ENCODE results near the gene NR6A1. TPM values are rescaled to one million over a fixed set of nuclear protein-coding genes. Genes with fewer than 3 reads are reported as not detected.

Gene NR6A1
- total RNA-seq, 1 donor from 2014 or later, result 0.92 TPM

DNA sequence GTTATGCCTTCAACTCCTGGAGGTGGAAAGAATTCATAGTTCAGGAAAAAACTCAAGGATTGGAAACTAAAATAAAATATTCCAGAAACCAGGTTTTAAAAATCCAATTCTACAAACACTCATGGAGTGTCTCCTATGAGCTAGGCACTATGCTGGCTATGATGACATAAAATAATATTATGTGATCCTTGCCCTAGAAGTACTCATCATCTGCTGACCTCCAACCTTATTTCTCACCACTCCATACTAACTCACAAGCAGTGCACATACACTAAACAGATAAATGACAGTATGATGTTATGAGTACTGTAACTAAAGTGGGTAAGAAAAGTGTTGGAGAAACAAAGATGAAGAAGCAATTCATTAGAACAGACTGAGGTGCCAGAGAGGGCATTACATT, 170.7 kb downstream of the NR6A1 start:
- TF ChIP-seq, protein P1, sequence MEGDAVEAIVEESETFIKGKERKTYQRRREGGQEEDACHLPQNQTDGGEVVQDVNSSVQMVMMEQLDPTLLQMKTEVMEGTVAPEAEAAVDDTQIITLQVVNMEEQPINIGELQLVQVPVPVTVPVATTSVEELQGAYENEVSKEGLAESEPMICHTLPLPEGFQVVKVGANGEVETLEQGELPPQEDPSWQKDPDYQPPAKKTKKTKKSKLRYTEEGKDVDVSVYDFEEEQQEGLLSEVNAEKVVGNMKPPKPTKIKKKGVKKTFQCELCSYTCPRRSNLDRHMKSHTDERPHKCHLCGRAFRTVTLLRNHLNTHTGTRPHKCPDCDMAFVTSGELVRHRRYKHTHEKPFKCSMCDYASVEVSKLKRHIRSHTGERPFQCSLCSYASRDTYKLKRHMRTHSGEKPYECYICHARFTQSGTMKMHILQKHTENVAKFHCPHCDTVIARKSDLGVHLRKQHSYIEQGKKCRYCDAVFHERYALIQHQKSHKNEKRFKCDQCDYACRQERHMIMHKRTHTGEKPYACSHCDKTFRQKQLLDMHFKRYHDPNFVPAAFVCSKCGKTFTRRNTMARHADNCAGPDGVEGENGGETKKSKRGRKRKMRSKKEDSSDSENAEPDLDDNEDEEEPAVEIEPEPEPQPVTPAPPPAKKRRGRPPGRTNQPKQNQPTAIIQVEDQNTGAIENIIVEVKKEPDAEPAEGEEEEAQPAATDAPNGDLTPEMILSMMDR (IDR thresholded peaks at IDR 0.05; ENCODE audit: insufficient read depth, low read length, poor library complexity, severe bottlenecking), result no peak
- DNase-seq (ENCODE audit: low read depth), result no peak
- no peaks in the 10 kb centered on the region for H3K27me3 ChIP-seq (ENCODE audit: control insufficient read depth, insufficient read depth, low read length)
- no peak overlapping the region for H3K4me3 ChIP-seq (ENCODE audit: low read depth, low read length)
- no peaks in the 10 kb centered on the region for H3K36me3 ChIP-seq (ENCODE audit: control insufficient read depth, insufficient read depth, low read length)

DNA sequence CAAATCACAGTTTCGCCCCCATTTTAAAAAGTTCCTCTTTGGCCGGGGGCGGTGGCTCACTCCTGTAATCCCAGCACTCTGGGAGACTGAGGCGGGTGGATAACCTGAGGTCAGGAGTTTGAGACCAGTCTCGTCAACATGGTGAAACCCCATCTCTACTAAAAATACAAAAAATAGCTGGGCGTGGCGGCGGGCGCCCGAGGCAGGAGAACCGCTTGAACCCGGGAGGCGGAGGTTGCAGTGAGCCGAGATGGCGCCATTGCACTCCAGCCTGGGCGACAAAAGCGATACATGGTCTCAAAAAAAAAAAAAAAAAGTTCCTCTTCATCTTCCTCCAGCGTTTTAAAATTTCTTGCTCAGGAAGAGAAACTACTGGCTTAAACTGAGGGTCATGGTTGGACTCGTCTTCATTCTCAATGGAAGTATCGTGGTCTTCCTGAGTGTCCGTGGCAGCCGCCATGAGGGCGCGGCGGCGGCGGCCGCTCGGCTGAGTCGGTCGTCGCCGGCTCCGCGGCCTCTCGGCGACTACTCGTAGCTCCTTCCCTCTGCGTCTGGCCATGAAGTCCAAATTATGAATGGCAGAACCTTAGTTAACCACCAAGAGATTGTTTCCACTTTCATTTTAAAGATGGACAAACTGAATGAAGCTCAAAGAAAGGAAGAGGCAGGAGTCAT, 171.9 kb downstream of the NR6A1 start:
- H3K4me3 ChIP-seq (ENCODE audit: low read depth, low read length), result no peak overlapping the region
- DNase-seq (ENCODE audit: low read depth), result no peak
- TF ChIP-seq, protein P1 (IDR thresholded peaks at IDR 0.05; ENCODE audit: insufficient read depth, low read length, poor library complexity, severe bottlenecking), result no peak
- no peaks in the 10 kb centered on the region for H3K36me3 ChIP-seq (ENCODE audit: control insufficient read depth, insufficient read depth, low read length)
- no peaks in the 10 kb centered on the region for H3K27me3 ChIP-seq (ENCODE audit: control insufficient read depth, insufficient read depth, low read length)

DNA sequence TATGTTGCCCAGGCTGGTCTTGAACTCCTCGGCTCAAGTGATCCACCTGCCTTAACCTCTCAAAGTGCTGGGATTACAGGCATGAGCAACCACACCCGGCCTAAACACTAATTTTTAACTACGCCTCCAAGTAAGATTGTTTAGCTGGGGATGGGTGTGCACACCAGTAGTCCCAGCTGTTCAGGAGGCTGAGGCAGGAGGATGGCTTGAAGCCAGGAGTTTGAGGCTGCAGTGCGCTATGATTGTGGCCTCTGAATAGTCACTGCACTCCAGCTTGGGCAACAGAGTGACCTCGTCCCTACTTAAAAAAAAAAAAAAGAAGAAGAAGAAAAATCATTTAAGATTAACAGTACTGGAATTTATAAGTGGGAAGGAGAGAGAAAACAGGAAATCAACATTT, 173.1 kb downstream of the NR6A1 start:
- Histone ChIP-seq H3K27me3 (ENCODE audit: control insufficient read depth, insufficient read depth, low read length) (no peaks in the 10 kb centered on the region), H3K36me3 (ENCODE audit: control insufficient read depth, insufficient read depth, low read length) (no peaks in the 10 kb centered on the region), H3K4me3 (ENCODE audit: low read depth, low read length) (no peak overlapping the region)
- TF ChIP-seq, protein P1 (IDR thresholded peaks at IDR 0.05; ENCODE audit: insufficient read depth, low read length, poor library complexity, severe bottlenecking), result no peak
- no peak for DNase-seq (ENCODE audit: low read depth)

DNA sequence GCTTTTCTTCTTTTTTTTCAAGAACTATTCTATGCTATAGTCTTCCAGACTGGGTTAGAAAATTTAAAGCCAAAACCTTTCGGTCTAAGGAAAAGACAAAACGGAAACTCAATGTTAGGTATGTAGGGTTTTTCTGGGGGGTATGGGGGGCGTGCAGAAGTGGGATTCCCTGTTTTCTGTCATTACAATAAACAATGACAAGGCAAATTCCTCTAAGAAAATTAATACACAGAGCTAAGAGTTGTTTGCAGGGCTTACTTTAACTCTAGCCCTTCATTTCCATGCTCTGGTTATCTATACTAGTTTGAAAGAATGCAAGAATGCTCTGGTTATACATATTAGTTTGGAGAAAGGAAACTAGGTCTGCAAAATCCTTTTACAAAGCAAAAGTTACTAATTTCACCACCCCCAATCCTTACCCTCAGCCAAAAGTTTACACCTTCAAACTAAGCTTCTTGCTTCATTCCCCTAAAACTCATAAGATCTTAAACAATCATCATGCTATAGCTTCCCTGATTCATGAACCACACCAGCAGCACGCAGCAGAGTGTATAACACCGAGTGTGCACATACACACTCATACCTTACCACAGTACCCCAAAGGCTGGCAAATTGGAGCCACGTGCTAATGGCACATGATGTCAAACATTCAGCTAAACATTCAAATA, 174.8 kb downstream of the NR6A1 start:
- H3K4me3 ChIP-seq (ENCODE audit: low read depth, low read length), result no peak overlapping the region
- no peaks in the 10 kb centered on the region for H3K36me3 ChIP-seq (ENCODE audit: control insufficient read depth, insufficient read depth, low read length)
- DNase-seq (ENCODE audit: low read depth), result no peak
- TF ChIP-seq, protein P1 (IDR thresholded peaks at IDR 0.05; ENCODE audit: insufficient read depth, low read length, poor library complexity, severe bottlenecking), result no peak
- H3K27me3 ChIP-seq (ENCODE audit: control insufficient read depth, insufficient read depth, low read length), result no peaks in the 10 kb centered on the region

DNA sequence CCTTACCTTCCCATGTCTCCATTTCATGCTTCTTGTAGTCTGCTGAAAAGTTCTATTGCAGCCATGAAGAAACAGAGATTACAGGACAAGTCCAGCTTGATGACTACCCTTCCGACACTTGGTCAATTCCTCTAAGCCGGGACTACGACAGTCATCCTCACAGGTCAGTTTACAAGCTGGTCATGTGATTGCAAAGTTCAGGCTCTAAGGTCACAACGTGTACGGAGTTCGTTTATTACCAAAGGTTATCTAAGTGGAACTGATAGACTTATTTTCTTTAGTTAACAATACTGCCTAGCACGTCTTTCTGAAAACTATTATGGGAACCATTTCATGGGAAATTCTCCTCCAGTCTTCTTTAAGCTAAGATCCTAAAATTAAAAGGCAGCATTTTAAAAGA, 175.4 kb downstream of the NR6A1 start:
- Histone ChIP-seq H3K4me3 (ENCODE audit: low read depth, low read length) (no peak overlapping the region), H3K27me3 (ENCODE audit: control insufficient read depth, insufficient read depth, low read length) (no peaks in the 10 kb centered on the region), H3K36me3 (ENCODE audit: control insufficient read depth, insufficient read depth, low read length) (no peaks in the 10 kb centered on the region)
- TF ChIP-seq, protein P1 (IDR thresholded peaks at IDR 0.05; ENCODE audit: insufficient read depth, low read length, poor library complexity, severe bottlenecking), result no peak
- DNase-seq (ENCODE audit: low read depth), result no peak
